Activated CD8-positive, alpha-beta memory T cell treated with anti-CD3 and anti-CD28 coated beads, Interleukin-2, amount 50 U/mL, for 1 hour (primary cell): ENCODE results near the gene AOC1.

Source experiments
- DNase-seq: peaks from one replicate; pipeline ENCODE4 v3.0.0-alpha.2; 2020; ENCODE audit errors: extremely low read depth

The AOC1 gene

DNA sequence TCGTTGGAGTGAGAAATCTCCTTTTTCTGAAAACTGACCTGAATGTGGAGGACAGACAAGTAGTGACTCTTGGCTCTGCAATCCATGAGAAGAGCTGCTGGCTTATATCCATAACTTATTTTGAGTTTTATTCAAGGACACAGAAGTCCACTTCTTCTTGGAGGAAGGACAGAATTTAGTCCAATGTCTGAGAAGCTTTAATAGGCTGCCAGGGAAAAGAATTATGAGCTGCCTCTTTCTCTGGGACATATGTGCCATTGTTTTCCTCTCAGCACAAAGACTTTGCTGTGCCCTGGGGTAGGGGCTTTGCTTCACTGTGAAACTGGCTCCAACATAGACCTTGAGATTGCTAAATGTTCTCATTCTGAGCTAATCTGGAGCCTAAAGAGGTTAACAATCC, 20.5 kb upstream of the AOC1 start:
- no peak for DNase-seq

- DNase-seq = no peak
Measured at GRCh38 chr7:150835019-150835418, 17.3 kb upstream of the AOC1 start.

- no peak for DNase-seq
Measured at GRCh38 chr7:150835702-150836280, 16.5 kb upstream of the AOC1 start.

- no peak for DNase-seq
Measured at GRCh38 chr7:150838965-150839650, 13.2 kb upstream of the AOC1 start.

DNA sequence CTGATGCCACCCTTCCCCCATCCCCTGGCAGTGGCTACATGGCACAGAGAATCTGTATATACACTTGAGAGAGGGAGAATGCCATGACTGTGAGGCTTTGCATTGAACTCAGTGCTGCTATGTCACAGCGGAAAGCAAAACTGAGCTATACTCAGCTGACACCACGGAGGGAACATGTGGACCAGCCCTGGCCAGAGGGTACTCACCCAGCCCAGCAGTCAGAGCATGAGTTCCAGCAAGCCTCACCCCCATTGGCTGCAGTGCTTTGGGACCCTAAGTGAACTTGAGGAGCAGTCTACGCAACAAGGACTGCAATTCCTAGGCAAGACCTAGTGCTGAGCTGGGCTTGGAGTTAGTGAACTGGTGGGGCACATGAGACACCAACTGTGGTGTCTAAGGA, 10.3 kb upstream of the AOC1 start:
- DNase-seq = no peak

DNA sequence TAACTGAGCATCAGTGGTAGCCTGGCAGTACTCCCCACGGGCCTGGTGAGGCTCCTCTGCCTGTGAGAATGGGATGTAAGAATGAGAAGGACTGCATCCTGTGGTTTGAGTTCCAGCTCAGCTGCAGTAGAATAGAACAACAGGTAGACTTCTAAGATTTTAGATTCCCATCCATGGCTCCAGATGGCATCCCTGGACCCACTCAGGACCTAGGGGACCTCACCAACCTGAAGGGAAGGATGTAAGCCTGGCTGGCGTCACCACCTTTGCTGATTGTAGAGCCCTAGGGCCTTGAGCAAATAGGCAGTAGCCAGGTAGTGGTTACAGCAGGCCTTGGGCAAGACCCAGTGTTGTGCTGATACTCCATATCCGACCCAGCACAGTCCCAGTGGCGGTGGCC, 9.6 kb upstream of the AOC1 start:
- DNase-seq = no peak

DNA sequence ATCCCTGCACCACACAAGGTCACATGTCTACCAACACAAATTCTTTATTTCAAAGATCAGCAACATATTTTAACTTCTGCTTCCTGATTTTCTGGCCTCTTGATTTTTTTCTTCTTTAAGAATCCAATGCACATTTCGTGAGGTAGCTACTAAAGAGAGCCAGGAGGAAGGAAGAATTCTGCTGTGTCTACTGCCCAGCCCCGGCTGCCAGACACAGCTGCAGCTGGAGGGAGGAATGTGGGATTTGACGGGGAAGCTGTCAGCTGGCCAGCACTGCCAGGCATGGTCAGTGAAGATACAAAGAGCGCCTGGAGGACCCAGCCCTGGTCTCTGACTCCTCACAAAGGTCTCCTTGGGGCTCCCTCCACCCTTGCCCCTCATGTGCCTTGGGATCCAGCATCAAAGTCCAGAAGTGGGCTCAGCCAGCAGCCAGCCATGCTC, 6.9 kb upstream of the AOC1 start:
- no peak for DNase-seq

GRCh38 chr7:150846291-150847115, 5.8 kb upstream of the AOC1 start:
- no peak for DNase-seq

- DNase-seq = no peak
Measured at GRCh38 chr7:150847536-150847935, 4.8 kb upstream of the AOC1 start.

- no peak for DNase-seq
Measured at GRCh38 chr7:150848111-150848510, 4.2 kb upstream of the AOC1 start.

DNA sequence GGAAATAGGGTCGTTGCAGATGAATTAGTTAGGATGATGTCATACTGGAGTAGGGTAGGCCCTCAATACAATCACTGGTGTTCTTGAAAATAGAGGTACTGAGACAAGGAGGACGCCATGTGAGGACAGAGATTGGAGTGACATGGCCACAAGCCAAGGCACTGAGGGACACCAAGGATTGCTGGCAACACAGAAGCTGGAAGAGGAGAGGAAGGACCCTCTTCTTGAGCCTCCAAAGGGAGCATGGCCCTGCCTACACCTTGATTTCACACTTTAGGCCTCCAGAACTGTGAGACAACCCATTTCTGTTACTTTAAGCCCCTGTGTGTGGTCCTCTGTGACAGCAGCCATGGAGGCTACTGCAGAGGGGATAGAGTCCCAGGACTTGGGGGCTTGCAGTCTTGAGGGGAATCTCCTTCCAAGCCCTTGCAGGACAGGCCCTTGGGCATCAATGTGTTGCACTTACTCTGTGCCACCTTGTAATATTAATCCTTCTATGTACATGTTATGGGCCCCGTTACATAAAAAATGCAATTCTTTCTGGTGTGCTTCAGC, 3.7 kb upstream of the AOC1 start:
- DNase-seq = no peak

- DNase-seq = no peak
Measured at GRCh38 chr7:150849204-150849775, 3.0 kb upstream of the AOC1 start.

DNA sequence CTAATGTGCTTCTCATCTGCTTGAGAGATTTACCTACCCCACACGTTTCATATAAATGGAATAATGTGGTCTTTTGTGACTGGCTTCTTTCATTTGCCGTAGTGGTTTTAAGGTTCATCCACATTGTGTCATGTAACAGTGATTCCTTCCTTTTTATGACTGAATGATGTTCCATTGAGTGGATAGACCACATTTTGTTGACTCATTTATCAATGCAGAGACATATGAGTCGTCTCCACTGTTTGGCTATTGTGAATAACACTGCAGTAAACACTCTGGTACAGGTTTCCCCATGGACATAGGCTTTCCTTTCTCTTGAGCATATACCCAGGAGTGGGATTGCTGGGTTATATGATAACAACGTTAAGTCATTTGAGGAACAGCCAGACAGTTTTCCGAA, 2.0 kb upstream of the AOC1 start:
- DNase-seq = no peak

- no peak for DNase-seq
Measured at GRCh38 chr7:150851492-150852370, 586 bp upstream of the AOC1 start.

DNA sequence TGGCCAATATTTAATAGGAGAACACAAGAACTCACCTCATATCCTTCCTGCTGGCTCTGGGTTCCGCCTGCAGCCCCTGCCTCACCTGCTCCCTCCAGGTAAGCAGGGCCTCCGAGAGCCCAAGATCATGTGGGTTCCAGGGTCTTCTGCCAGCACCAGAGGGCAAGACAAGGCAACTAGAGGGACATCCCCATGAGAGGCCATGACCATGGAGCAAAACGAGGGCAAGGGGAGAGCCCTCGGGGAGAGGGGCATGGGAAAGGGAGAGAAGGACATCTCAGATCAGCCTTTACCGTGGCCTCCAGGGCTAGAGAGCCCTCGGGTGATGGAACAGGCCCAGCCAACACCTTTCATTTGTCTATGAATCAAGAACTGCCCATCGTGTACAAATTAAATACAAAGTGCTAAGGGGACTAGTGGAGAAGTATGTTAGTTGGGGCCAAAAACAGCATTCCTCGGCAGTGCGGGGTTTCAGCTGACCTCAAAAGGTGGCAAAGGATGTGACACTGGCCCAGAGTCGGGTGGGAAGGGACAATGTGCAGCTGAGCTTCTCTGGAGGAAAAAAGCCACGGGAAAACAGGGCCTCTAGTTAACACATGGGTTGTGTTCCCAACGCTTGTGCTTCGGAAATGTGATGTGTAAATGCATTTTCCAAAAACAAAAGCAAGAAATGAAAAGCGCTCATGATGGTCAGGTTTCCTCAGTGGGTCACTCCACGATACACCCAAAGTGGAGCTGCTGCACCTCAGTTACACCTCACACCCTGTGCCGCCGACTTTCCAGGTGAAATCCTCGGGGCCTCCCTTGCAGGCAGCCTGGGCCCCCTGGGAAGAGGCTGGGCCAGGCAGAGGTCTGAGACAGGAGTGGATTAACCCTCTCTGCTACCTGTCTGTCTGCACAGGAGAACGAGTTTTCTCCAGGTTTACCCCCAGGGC, 2.0 kb downstream of the AOC1 start:
- no peak for DNase-seq

GRCh38 chr7:150855046-150855445, 2.7 kb downstream of the AOC1 start:
- no peak for DNase-seq

GRCh38 chr7:150855476-150856302, 3.4 kb downstream of the AOC1 start:
- DNase-seq = no peak

- DNase-seq = no peak
Measured at GRCh38 chr7:150856303-150857275, 4.3 kb downstream of the AOC1 start.
